Measurements from ENCODE around the gene BACH2.

Gene BACH2

GRCh38 chr6:90256698-90257485, 39.8 kb downstream of the BACH2 start:
- Mint-ChIP-seq H3K27ac (no peak overlapping the region), H3K9me3 (no peaks in the 10 kb centered on the region), H3K4me3 (no peak overlapping the region), H3K27me3 (no peaks in the 10 kb centered on the region), H3K4me1 (ENCODE audit: low read depth) (no peaks in the 10 kb centered on the region), H3K36me3 (ENCODE audit: low read depth) (no peaks in the 10 kb centered on the region)
- intact Hi-C loops (cut with micrococcal nuclease) = no loop called here

- Mint-ChIP-seq H3K27me3 (no peaks in the 10 kb centered on the region), H3K4me1 (ENCODE audit: low read depth) (no peaks in the 10 kb centered on the region), H3K9me3 (no peaks in the 10 kb centered on the region), H3K4me3 (no peak overlapping the region), H3K36me3 (ENCODE audit: low read depth) (no peaks in the 10 kb centered on the region), H3K27ac (no peak overlapping the region)
- intact Hi-C loops (cut with micrococcal nuclease) = no loop called here
Observed at GRCh38 chr6:90253631-90254030, 43.0 kb downstream of the BACH2 start.

GRCh38 chr6:90251295-90251992, 45.2 kb downstream of the BACH2 start:
- Mint-ChIP-seq H3K27ac (no peak overlapping the region), H3K9me3 (no peaks in the 10 kb centered on the region), H3K4me3 (no peak overlapping the region), H3K4me1 (ENCODE audit: low read depth) (no peaks in the 10 kb centered on the region), H3K36me3 (ENCODE audit: low read depth) (no peaks in the 10 kb centered on the region), H3K27me3 (no peaks in the 10 kb centered on the region)
- intact Hi-C loops (cut with micrococcal nuclease) = no loop called here

GRCh38 chr6:90250405-90250804, 46.2 kb downstream of the BACH2 start:
- Mint-ChIP-seq H3K9me3 (no peaks in the 10 kb centered on the region), H3K27ac (no peak overlapping the region), H3K27me3 (no peaks in the 10 kb centered on the region), H3K36me3 (ENCODE audit: low read depth) (no peaks in the 10 kb centered on the region), H3K4me1 (ENCODE audit: low read depth) (no peaks in the 10 kb centered on the region), H3K4me3 (no peak overlapping the region)
- intact Hi-C loops (cut with micrococcal nuclease) = no loop called here

GRCh38 chr6:90249458-90249857, 47.2 kb downstream of the BACH2 start:
- Mint-ChIP-seq H3K4me1 (ENCODE audit: low read depth) (no peaks in the 10 kb centered on the region), H3K27me3 (no peaks in the 10 kb centered on the region), H3K9me3 (no peaks in the 10 kb centered on the region), H3K27ac (no peak overlapping the region), H3K36me3 (ENCODE audit: low read depth) (no peaks in the 10 kb centered on the region), H3K4me3 (no peak overlapping the region)
- intact Hi-C loops (cut with micrococcal nuclease) = no loop called here

GRCh38 chr6:90249034-90249433, 47.6 kb downstream of the BACH2 start:
- Mint-ChIP-seq H3K27ac (no peak overlapping the region), H3K4me1 (ENCODE audit: low read depth) (no peaks in the 10 kb centered on the region), H3K27me3 (no peaks in the 10 kb centered on the region), H3K36me3 (ENCODE audit: low read depth) (no peaks in the 10 kb centered on the region), H3K4me3 (no peak overlapping the region), H3K9me3 (no peaks in the 10 kb centered on the region)
- intact Hi-C loops (cut with micrococcal nuclease) = no loop called here

- no peaks in the 10 kb centered on the region for H3K27me3 Mint-ChIP-seq
- H3K36me3 Mint-ChIP-seq (ENCODE audit: low read depth) = no peaks in the 10 kb centered on the region
- intact Hi-C loops (cut with micrococcal nuclease) = no loop called here
- H3K4me1 Mint-ChIP-seq (ENCODE audit: low read depth) = no peaks in the 10 kb centered on the region
- no peak overlapping the region for H3K4me3 Mint-ChIP-seq
- H3K9me3 Mint-ChIP-seq = no peaks in the 10 kb centered on the region
- no peak overlapping the region for H3K27ac Mint-ChIP-seq
Observed at GRCh38 chr6:90247262-90247661, 49.4 kb downstream of the BACH2 start.

GRCh38 chr6:90241229-90241880, 55.3 kb downstream of the BACH2 start:
- H3K27me3 Mint-ChIP-seq = no peaks in the 10 kb centered on the region

GRCh38 chr6:90238496-90239266, 58.0 kb downstream of the BACH2 start:
- no peak overlapping the region for H3K27ac Mint-ChIP-seq
- H3K9me3 Mint-ChIP-seq = no peaks in the 10 kb centered on the region
- no peaks in the 10 kb centered on the region for H3K27me3 Mint-ChIP-seq
- no peak overlapping the region for H3K4me3 Mint-ChIP-seq
- H3K36me3 Mint-ChIP-seq (ENCODE audit: low read depth) = no peaks in the 10 kb centered on the region
- H3K4me1 Mint-ChIP-seq (ENCODE audit: low read depth) = peaks cover 7% of the 10 kb centered on the region
- intact Hi-C loops (cut with micrococcal nuclease) = no loop called here

More at GRCh38 chr6:90241229-90241880, 55.3 kb downstream of the BACH2 start:
- Mint-ChIP-seq H3K36me3 (ENCODE audit: low read depth) (no peaks in the 10 kb centered on the region), H3K9me3 (no peaks in the 10 kb centered on the region), H3K27ac (peak overlapping the region; percentile 52), H3K4me3 (no peak overlapping the region), H3K4me1 (ENCODE audit: low read depth) (peaks cover 7% of the 10 kb centered on the region)
- intact Hi-C loops (cut with micrococcal nuclease) = no loop called here

GRCh38 chr6:90237350-90237990, 59.2 kb downstream of the BACH2 start:
- no peaks in the 10 kb centered on the region for H3K27me3 Mint-ChIP-seq
- H3K9me3 Mint-ChIP-seq = no peaks in the 10 kb centered on the region
- intact Hi-C loops (cut with micrococcal nuclease) = no loop called here
- H3K36me3 Mint-ChIP-seq (ENCODE audit: low read depth) = no peaks in the 10 kb centered on the region
- peaks cover 7% of the 10 kb centered on the region for H3K4me1 Mint-ChIP-seq (ENCODE audit: low read depth)
- no peak overlapping the region for H3K4me3 Mint-ChIP-seq
- H3K27ac Mint-ChIP-seq = no peak overlapping the region

- intact Hi-C loops (cut with micrococcal nuclease) = no loop called here
- H3K27me3 Mint-ChIP-seq = no peaks in the 10 kb centered on the region
- H3K4me1 Mint-ChIP-seq (ENCODE audit: low read depth) = peaks cover 6% of the 10 kb centered on the region
- H3K4me3 Mint-ChIP-seq = no peak overlapping the region
- no peak overlapping the region for H3K27ac Mint-ChIP-seq
- no peaks in the 10 kb centered on the region for H3K9me3 Mint-ChIP-seq
- no peaks in the 10 kb centered on the region for H3K36me3 Mint-ChIP-seq (ENCODE audit: low read depth)
Observed at GRCh38 chr6:90233994-90234393, 62.6 kb downstream of the BACH2 start.

GRCh38 chr6:90233213-90233612, 63.4 kb downstream of the BACH2 start:
- intact Hi-C loops (cut with micrococcal nuclease) = no loop called here

GRCh38 chr6:90231798-90232197, 64.8 kb downstream of the BACH2 start:
- no peaks in the 10 kb centered on the region for H3K36me3 Mint-ChIP-seq (ENCODE audit: low read depth)
- intact Hi-C loops (cut with micrococcal nuclease) = no loop called here
- no peaks in the 10 kb centered on the region for H3K27me3 Mint-ChIP-seq
- H3K4me1 Mint-ChIP-seq (ENCODE audit: low read depth) = peaks cover 6% of the 10 kb centered on the region
- no peak overlapping the region for H3K27ac Mint-ChIP-seq
- no peak overlapping the region for H3K4me3 Mint-ChIP-seq
- no peaks in the 10 kb centered on the region for H3K9me3 Mint-ChIP-seq

More at GRCh38 chr6:90233213-90233612, 63.4 kb downstream of the BACH2 start:
- H3K27ac Mint-ChIP-seq = no peak overlapping the region
- no peak overlapping the region for H3K4me3 Mint-ChIP-seq
- no peaks in the 10 kb centered on the region for H3K27me3 Mint-ChIP-seq
- peaks cover 6% of the 10 kb centered on the region for H3K4me1 Mint-ChIP-seq (ENCODE audit: low read depth)
- H3K36me3 Mint-ChIP-seq (ENCODE audit: low read depth) = no peaks in the 10 kb centered on the region
- H3K9me3 Mint-ChIP-seq = no peaks in the 10 kb centered on the region
